GM12878 (cell line): Measurements from ENCODE around the gene NCAN. TPM values are rescaled to one million over a fixed set of nuclear protein-coding genes. Genes with fewer than 3 reads are reported as not detected.
A peak's percentile ranks its signal among the peaks of the same experiment; 100 is the strongest.

ENCODE experiments used
- BCL11A ChIP-seq: IDR thresholded peaks from 2 replicates; pipeline ENCODE4 v1.6.1; 2011; ENCODE audit warnings: low read depth, low read length
- BCL3 ChIP-seq: IDR thresholded peaks from 2 replicates; pipeline ENCODE4 v1.6.1; 2011; ENCODE audit warnings: borderline replicate concordance, low read depth, mild to moderate bottlenecking, moderate library complexity, low read length; ENCODE audit not compliant: insufficient read depth, poor library complexity, severe bottlenecking
- CBX5 ChIP-seq: sonication (generic); IDR thresholded peaks from 2 replicates; pipeline ENCODE4 v1.6.1; 2016; ENCODE audit warnings: low read depth, moderate library complexity, mild to moderate bottlenecking, inconsistent platforms
- CTCF ChIP-seq, 3 experiments: IDR thresholded peaks in 2 of 3; conservative IDR thresholded peaks in 1 of 3; 2 replicates each; pipeline ENCODE4 v1.5.1; 2011; ENCODE audit warnings: low read depth in 3 of 3, low read length in 3 of 3, mild to moderate bottlenecking in 3 of 3, control low read depth in 2 of 3, moderate library complexity in 2 of 3, inconsistent platforms in 1 of 3, mixed read lengths in 1 of 3; ENCODE audit not compliant: control insufficient read depth in 2 of 3, insufficient read depth in 1 of 3; ENCODE audit errors: extremely low read depth in 1 of 3
- DPF2 ChIP-seq: fragments of 450-650 bp; IDR thresholded peaks from 2 replicates; pipeline ENCODE4 v1.6.1; 2017; ENCODE audit warnings: mild to moderate bottlenecking
- IRF5 ChIP-seq: fragments of 450-650 bp; IDR thresholded peaks from 2 replicates; pipeline ENCODE4 v1.6.1; 2017; ENCODE audit warnings: borderline replicate concordance
- JUND ChIP-seq: IDR thresholded peaks from 2 replicates; pipeline ENCODE4 v1.6.1; 2012; ENCODE audit warnings: low read depth, mild to moderate bottlenecking, low read length, improper control_type of control experiment, moderate library complexity
- MYC ChIP-seq: IDR thresholded peaks from 2 replicates; pipeline ENCODE4 v1.6.1; 2011; ENCODE audit warnings: mild to moderate bottlenecking, low read length, moderate library complexity, inconsistent platforms; ENCODE audit not compliant: insufficient read depth, insufficient replicate concordance, insufficient read length, severe bottlenecking
- NFXL1 ChIP-seq: fragments of 450-650 bp; IDR thresholded peaks from 2 replicates; pipeline ENCODE4 v1.6.1; 2017; ENCODE audit warnings: antibody characterized with exemption, mild to moderate bottlenecking, borderline replicate concordance
- NR2F1 ChIP-seq: fragments of 450-650 bp; conservative IDR thresholded peaks from 2 replicates; pipeline ENCODE4 v1.6.1; 2017; ENCODE audit warnings: mild to moderate bottlenecking
- PAX5 ChIP-seq: IDR thresholded peaks from 2 replicates; pipeline ENCODE4 v1.6.1; 2011; ENCODE audit warnings: low read depth, low read length, borderline replicate concordance
- PKNOX1 ChIP-seq: fragments of 450-650 bp; IDR thresholded peaks from 2 replicates; pipeline ENCODE4 v1.6.1; 2016; ENCODE audit warnings: mild to moderate bottlenecking
- POLR2A ChIP-seq: IDR thresholded peaks from 2 replicates; pipeline ENCODE4 v1.6.1; 2011; ENCODE audit warnings: low read depth, mild to moderate bottlenecking, low read length
- PRDM15 ChIP-seq: fragments of 450-650 bp; formaldehyde crosslinking; IDR thresholded peaks from 2 replicates; pipeline ENCODE4 v1.4.0; 2020; ENCODE audit warnings: mild to moderate bottlenecking, moderate library complexity
- SMAD1 ChIP-seq: fragments of 450-650 bp; IDR thresholded peaks from 2 replicates; pipeline ENCODE4 v1.6.1; 2018; ENCODE audit warnings: mild to moderate bottlenecking, low read depth; ENCODE audit not compliant: partially characterized antibody
- SMARCA5 ChIP-seq: fragments of 450-650 bp; IDR thresholded peaks from 2 replicates; pipeline ENCODE4 v1.6.1; 2017; ENCODE audit warnings: mild to moderate bottlenecking
- SREBF2 ChIP-seq: IDR thresholded peaks from 2 replicates; pipeline ENCODE4 v1.6.1; 2012; ENCODE audit warnings: mild to moderate bottlenecking, low read length
- TCF7 ChIP-seq: IDR thresholded peaks from 2 replicates; pipeline ENCODE4 v1.6.1; 2014; ENCODE audit warnings: antibody characterized with exemption, borderline replicate concordance
- YBX1 ChIP-seq: fragments of 450-650 bp; IDR thresholded peaks from 2 replicates; pipeline ENCODE4 v1.6.1; 2016; ENCODE audit warnings: antibody characterized with exemption
- ZBED1 ChIP-seq: IDR thresholded peaks from 2 replicates; pipeline ENCODE4 v1.6.1; 2016; ENCODE audit warnings: borderline replicate concordance
- ZNF622 ChIP-seq: fragments of 450-650 bp; IDR thresholded peaks from 2 replicates; pipeline ENCODE4 v1.6.1; 2017; ENCODE audit warnings: mild to moderate bottlenecking, inconsistent platforms
- ZSCAN29 ChIP-seq: fragments of 450-650 bp; IDR thresholded peaks from 2 replicates; pipeline ENCODE4 v1.6.1; 2017; ENCODE audit warnings: mild to moderate bottlenecking, moderate library complexity
- polyA plus RNA-seq, 11 experiments: library from polyadenylated mRNA; depleted of rRNA in 4 of 11; unstranded in 6 of 11; stranded (reverse) in 5 of 11; fragments of >200 nt; fragmentation: Nextera tagmentation in 4 of 11; fragmentation: Illumina TruSeq in 1 of 11; extraction: Ambion mirVana in 4 of 11; extraction: Trizol in 1 of 11; gene quantifications; 1 replicate in 1 of 11; 2 replicates in 10 of 11; pipeline versions ENCODE4 v1.2.1 to v1.2.3, GENCODE V29; 2011 to 2016; ENCODE audit warnings: inconsistent platforms in 2 of 11, missing spikeins in 2 of 11, low read depth in 1 of 11
- total RNA-seq, 4 experiments: library from RNA; depleted of rRNA in 3 of 4; stranded (reverse); fragments of >200 nt in 3 of 4; fragmentation: Illumina TruSeq in 1 of 4; extraction: Trizol in 1 of 4; gene quantifications; 2 replicates each; pipeline versions ENCODE4 v1.2.1 to v1.2.3, GENCODE V29; 2013 to 2021

NCAN gene
- total and polyA plus RNA-seq, 10 of the 15 experiments (the other 5 are each of a cell fraction or from before 2014, with no cell fraction given): 0.02 to 0.34 (median 0.12) TPM; not detected in 1

GRCh38 chr19:19170053-19170872 is 41.5 kb upstream of the NCAN start, which contains the start of gene MEF2B (continued):
- TF ChIP-seq ZBED1 (no peak), JUND (no peak), PRDM15 (no peak), SMAD1 (no peak), CBX5 (no peak), YBX1 (no peak), ZNF622 (no peak), NFXL1 (no peak), CTCF (IDR thresholded peaks at IDR 0.05 in 2 of 3, conservative IDR thresholded peaks at IDR 0.05 in 1 of 3; ENCODE audit: control insufficient read depth in 2 of 3, extremely low read depth in 1 of 3, insufficient read depth in 1 of 3, low read depth in 3 of 3, low read length in 3 of 3) (no peak), TCF7 (no peak), SREBF2 (no peak), IRF5 (no peak), PKNOX1 (peak; percentile 11; the same call in 1 of the 2 replicates), PAX5 (no peak), DPF2 (peak; percentile 45; the same call in 1 of the 2 replicates), SMARCA5 (no peak), ZSCAN29 (no peak), MYC (no peak), BCL3 (peak; percentile 66), NR2F1 (peak; percentile 90), BCL11A (no peak), POLR2A (peak; percentile 93)
